Endothelial cell of hepatic sinusoid (primary cell): ENCODE measurements around the gene DAZL.

Experiments
- in situ Hi-C: cut with HindIII; loops from 2 replicates; pipeline ENCODE4 v1.10.0; 2017; ENCODE audit warnings: low sequenced_read_pairs

DAZL gene

DNA sequence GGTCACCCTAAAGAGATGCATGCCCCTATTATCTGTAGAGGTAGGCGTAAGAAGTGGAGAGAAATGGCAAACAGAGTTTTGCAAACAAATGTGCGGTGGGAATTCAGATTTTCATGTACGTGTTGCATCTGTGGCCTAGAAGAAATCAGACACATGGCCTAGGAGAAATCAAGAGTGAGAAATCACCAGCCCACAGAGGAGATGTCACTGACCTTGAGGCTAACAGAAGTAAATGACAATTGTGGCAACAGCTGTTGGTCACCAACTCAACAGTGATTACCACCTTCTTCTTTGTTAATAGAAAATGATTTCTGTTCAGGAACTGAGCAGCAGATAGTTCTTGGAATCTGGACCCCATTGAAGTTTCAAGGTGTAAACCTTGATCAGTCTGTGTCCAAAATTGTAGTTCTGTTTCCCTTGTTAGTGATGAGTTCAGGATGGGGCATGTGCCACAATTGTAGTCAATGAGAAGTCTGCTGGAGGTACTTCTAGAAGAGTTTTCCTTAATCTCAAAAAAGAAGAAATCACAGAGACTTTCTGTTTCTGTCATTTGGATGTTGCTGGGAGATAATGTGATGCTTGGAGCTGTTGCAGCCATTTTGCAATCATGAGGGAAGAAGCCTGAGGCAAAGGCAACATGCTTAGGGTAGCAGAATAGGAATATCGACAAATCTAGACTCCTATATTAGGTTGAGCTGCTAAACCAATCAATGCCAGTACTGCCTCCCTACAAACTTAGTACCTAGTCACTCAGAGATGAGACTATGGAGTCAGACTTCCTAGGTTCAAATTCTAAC lies 57.5 kb downstream of the DAZL start:
- in situ Hi-C loops, result loop anchor here (25.0 kb wide), 1 partner anchor 710 kb away; no protein-coding TSS in a partner anchor

DNA sequence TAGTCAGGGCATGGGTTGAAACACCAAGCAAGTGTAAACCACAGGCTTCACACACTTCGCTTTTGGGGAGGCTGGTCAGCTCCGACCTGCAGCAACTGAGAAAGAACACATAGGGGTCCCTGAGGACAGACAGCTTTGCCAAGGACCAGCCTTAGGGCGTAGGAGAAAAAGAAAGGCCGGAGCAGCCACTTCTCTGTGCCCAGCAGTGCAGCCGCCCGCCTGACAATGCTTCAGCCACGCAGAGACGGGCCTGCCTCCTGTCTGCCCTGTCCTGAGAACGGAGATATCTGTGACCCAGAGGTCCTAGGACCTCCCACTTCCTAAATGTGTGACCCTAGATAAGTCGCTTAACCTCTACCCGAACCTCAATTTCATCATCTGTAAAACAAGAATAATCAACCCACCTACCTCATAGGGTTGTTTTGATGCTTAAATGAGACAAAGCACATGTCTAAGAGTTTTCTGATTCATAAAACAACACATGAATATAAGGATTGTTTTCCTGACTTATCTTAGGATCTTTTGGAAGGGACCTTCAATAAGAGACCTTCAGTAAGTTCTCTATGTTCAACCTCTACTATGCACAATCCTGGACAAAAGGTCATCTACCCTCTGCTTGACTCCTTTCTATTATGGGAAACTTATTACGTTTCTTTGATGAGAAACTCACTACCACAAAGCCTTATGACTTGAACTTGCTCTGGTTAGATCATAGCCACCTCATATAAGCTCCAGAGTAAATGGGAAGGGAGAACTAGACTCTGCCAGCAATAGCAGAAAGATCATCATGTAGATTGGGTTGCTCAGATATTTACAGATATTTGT lies 58.8 kb downstream of the DAZL start:
- in situ Hi-C loops, result loop anchor here (25.0 kb wide), 1 partner anchor 709 kb away; no protein-coding TSS in a partner anchor

DNA sequence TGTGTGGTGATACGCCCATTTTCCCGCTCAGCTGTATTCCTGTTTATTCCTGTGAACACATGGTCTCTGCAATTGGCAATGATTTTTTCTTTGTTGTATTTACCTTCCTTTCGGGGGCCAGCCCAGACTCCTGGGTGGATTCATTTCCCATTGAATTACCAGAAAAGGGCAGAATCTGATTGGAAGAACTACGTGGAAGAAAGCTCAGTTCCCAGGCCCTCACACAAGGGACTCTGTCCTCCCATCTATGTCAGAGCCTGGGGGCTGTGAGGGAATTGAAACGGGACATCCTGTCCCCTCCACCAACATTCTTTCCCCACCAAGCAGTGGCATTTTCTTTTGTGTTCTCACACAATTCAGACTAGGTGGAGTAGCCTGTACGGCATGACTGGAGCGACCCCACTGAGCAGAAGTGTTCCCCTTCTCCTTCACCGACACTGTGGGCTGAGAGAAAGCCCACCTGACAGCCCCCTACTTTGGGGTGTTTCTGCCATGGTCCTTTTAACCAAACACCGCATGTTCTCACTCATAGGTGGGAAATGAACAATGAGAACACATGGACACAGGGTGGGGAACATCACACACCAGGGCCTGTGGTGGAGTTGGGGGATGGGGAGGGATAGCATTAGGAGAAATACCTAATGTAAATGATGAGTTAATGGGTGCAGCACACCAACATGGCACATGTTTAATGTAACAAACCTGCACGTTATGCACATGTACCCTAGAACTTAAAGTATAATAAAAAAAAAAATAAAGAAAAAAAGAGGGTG lies 59.6 kb downstream of the DAZL start:
- in situ Hi-C loops, result loop anchor here (25.0 kb wide), 1 partner anchor 708 kb away; no protein-coding TSS in a partner anchor

GRCh38 chr3:16543242-16543864 lies 61.9 kb downstream of the DAZL start:
- in situ Hi-C loops, result loop anchor here (5.0 to 25.0 kb wide), 2 partner anchors 101 to 706 kb away; no protein-coding TSS in a partner anchor

DNA sequence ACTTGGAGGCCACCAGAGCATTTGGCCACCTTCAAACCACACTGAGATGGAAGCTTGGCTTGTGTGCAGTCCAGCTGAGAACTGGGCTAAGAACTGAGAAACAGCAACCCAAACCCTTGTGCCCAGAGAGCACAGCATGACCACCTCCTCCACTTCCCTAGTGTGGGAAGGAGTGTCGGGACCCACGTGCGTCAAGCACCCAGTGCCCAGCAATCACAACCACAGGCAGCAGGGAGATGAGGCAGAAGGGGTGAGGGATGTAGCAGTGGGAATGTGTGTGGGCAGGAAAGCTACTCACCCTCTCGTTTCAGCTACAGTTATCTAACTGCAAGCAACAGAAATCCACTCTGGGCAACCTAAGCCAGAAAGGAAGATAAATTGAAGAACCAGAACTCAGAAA lies 66.7 kb downstream of the DAZL start:
- in situ Hi-C loops, result loop anchor here (25.0 kb wide), 1 partner anchor 701 kb away; no protein-coding TSS in a partner anchor

DNA sequence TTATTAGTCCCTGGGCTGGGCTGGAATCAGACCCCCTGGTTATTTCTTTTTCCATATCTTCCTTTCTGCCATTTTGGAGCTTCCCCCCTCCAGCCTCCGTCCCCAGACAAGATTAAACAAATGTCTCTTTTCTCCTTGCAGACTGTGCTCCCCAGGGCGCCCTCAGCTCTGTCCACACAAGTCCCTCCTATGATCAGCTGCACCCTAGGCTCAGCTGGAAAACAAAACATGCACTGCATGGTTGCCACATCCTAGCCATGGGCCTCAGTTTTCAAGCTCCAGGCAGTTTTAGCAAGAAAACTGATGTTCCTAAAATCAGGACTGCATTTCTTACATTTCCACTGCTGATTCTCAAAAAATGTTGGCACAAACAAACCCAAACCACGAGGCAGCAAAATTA lies 68.2 kb downstream of the DAZL start:
- in situ Hi-C loops, result loop anchor here (25.0 kb wide), 1 partner anchor 700 kb away; no protein-coding TSS in a partner anchor
